Measurements from ENCODE around the gene SMIM44. TPM values are rescaled to one million over a fixed set of nuclear protein-coding genes. Genes with fewer than 3 reads are reported as not detected.
"Not testable (repeated sequence)": the region's sequence is repeated elsewhere in the genome, so short reads cannot be mapped to it uniquely, and the experiment has no call there.

SMIM44 gene
- total RNA-seq, 1 experiment from 2014 or later, result not detected

- no peak for DNase-seq (ENCODE audit: low read depth)
Measured at GRCh38 chr19:3518255-3518654, 35.0 kb upstream of the SMIM44 start.

GRCh38 chr19:3517638-3518037, 34.4 kb upstream of the SMIM44 start:
- no peak for DNase-seq (ENCODE audit: low read depth)

GRCh38 chr19:3516675-3517207, 33.5 kb upstream of the SMIM44 start:
- DNase-seq (ENCODE audit: low read depth), result no peak

- no peak for DNase-seq (ENCODE audit: low read depth)
Measured at GRCh38 chr19:3515891-3516422, 32.7 kb upstream of the SMIM44 start.

- no peak for DNase-seq (ENCODE audit: low read depth)
Measured at GRCh38 chr19:3514930-3515329, 31.7 kb upstream of the SMIM44 start.

- no peak for DNase-seq (ENCODE audit: low read depth)
Measured at GRCh38 chr19:3513229-3514140, 30.2 kb upstream of the SMIM44 start.

- no peak for DNase-seq (ENCODE audit: low read depth)
Measured at GRCh38 chr19:3512562-3513228, 29.5 kb upstream of the SMIM44 start.

GRCh38 chr19:3511506-3512251, 28.4 kb upstream of the SMIM44 start:
- DNase-seq (ENCODE audit: low read depth), result no peak

GRCh38 chr19:3510727-3511126, 27.5 kb upstream of the SMIM44 start:
- no peak for DNase-seq (ENCODE audit: low read depth)

GRCh38 chr19:3509566-3509989, 26.3 kb upstream of the SMIM44 start:
- DNase-seq (ENCODE audit: low read depth), result peak; percentile 69

- peak; percentile 24 for DNase-seq (ENCODE audit: low read depth)
Measured at GRCh38 chr19:3508771-3509535, 25.7 kb upstream of the SMIM44 start.

- not testable (repeated sequence) for DNase-seq (ENCODE audit: low read depth)
Measured at GRCh38 chr19:3508121-3508661, 24.9 kb upstream of the SMIM44 start.

- DNase-seq (ENCODE audit: low read depth), result no peak
Measured at GRCh38 chr19:3507371-3508120, 24.3 kb upstream of the SMIM44 start.

- no peak for DNase-seq (ENCODE audit: low read depth)
Measured at GRCh38 chr19:3506384-3507340, 23.4 kb upstream of the SMIM44 start.

GRCh38 chr19:3505598-3506383, 22.6 kb upstream of the SMIM44 start, which contains the start of gene FZR1:
Gene FZR1, plus strand, starts transcription at chr19:3506311. Its CDS starts 16,679 bp downstream, at chr19:3522990.
- peak; percentile 97 for DNase-seq (ENCODE audit: low read depth)

GRCh38 chr19:3504735-3505134, 21.5 kb upstream of the SMIM44 start:
- DNase-seq (ENCODE audit: low read depth), result no peak

- no peak for DNase-seq (ENCODE audit: low read depth)
Measured at GRCh38 chr19:3503036-3503572, 19.9 kb upstream of the SMIM44 start.

Data from HT1080 (cell line).